ENCODE measurements around the gene GLDN. TPM values are rescaled to one million over a fixed set of nuclear protein-coding genes. Genes with fewer than 3 reads are reported as not detected.

Gene GLDN
- polyA plus RNA-seq, 1 of the 3 experiments (the other 2 are of a cell fraction), result not detected

DNA sequence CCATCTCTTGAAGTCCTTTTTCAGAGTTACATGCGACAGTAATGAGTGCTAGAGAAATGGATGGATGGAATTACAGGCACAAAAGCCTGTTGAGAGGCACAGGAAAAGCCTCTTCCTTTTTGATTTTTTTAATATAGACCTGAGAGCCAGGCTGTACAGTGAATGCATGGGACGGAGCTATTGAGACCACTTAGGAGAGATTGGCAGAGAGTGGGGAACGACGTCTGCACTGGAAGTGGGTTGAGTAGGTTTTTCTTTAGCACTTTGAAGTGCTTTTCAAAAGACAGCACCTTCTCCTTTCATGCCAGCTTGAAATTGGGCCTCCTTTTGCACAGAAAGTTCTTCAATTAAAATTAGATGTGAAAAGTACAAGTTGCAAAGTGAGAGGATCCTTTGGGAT is 37.0 kb downstream of the GLDN start:
- H3K4me3 ChIP-seq (ENCODE audit: low read depth in 2 of 2, low read length in 1 of 2), result no peak overlapping the region
- H3K9me2 ChIP-seq, result no peaks in the 10 kb centered on the region
- peaks cover 0 to 14% of the 10 kb centered on the region in 2 experiments; a peak in 2 of 4 replicates for H3K4me1 ChIP-seq (ENCODE audit: control insufficient read depth in 1 of 2, insufficient read depth in 2 of 2, low read depth in 1 of 2, low read length in 1 of 2)
- CTCF ChIA-PET, result interaction anchor here (0.9 to 8.0 kb wide), 10 partner anchors 10 to 214 kb away, joined by 3 to 115 read pairs (median 6); no protein-coding TSS in a partner anchor
- no peak for DNase-seq
- no peaks in the 10 kb centered on the region for H4K20me1 ChIP-seq (ENCODE audit: insufficient read depth)
- no peaks in the 10 kb centered on the region for H3K36me3 ChIP-seq (replicated peaks in 1 of 2; ENCODE audit: control insufficient read depth in 1 of 2, insufficient read depth in 2 of 2, low read length in 1 of 2)
- H3K9ac ChIP-seq, result no peak overlapping the region
- H2AFZ ChIP-seq (ENCODE audit: low read depth), result no peak overlapping the region
- TF ChIP-seq RCOR1 (IDR thresholded peaks at IDR 0.05; ENCODE audit: low read length), result no peak
- TF ChIP-seq IRF3 (IDR thresholded peaks at IDR 0.05; ENCODE audit: low read depth, low read length), result no peak
- TF ChIP-seq CHD2 (IDR thresholded peaks at IDR 0.05; ENCODE audit: low read length, partially characterized antibody), result no peak
- no peak for TF ChIP-seq FOXM1 (IDR thresholded peaks at IDR 0.05; ENCODE audit: low read depth)
- no peak for TF ChIP-seq ELF1 (IDR thresholded peaks at IDR 0.05)
- no peak for TF ChIP-seq GATA2 (CRISPR knock-in tag; IDR thresholded peaks at IDR 0.05)
- no peak for TF ChIP-seq MEF2A (IDR thresholded peaks at IDR 0.05; ENCODE audit: borderline replicate concordance, low read depth)
- no peak for TF ChIP-seq EZH2phosphoT487 (IDR thresholded peaks at IDR 0.05; ENCODE audit: borderline replicate concordance, low read depth)
- no peak for TF ChIP-seq MAX (IDR thresholded peaks at IDR 0.05; ENCODE audit: low read depth)
- no peak for TF ChIP-seq RFX5 (IDR thresholded peaks at IDR 0.05; ENCODE audit: low read length)
- TF ChIP-seq JUND (IDR thresholded peaks at IDR 0.05), result no peak
- no peak for TF ChIP-seq SMC3 (IDR thresholded peaks at IDR 0.05; ENCODE audit: low read depth, low read length)
- no peak for TF ChIP-seq USF2 (IDR thresholded peaks at IDR 0.05; ENCODE audit: borderline replicate concordance, low read depth, low read length)
- TF ChIP-seq, protein P1, sequence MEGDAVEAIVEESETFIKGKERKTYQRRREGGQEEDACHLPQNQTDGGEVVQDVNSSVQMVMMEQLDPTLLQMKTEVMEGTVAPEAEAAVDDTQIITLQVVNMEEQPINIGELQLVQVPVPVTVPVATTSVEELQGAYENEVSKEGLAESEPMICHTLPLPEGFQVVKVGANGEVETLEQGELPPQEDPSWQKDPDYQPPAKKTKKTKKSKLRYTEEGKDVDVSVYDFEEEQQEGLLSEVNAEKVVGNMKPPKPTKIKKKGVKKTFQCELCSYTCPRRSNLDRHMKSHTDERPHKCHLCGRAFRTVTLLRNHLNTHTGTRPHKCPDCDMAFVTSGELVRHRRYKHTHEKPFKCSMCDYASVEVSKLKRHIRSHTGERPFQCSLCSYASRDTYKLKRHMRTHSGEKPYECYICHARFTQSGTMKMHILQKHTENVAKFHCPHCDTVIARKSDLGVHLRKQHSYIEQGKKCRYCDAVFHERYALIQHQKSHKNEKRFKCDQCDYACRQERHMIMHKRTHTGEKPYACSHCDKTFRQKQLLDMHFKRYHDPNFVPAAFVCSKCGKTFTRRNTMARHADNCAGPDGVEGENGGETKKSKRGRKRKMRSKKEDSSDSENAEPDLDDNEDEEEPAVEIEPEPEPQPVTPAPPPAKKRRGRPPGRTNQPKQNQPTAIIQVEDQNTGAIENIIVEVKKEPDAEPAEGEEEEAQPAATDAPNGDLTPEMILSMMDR (IDR thresholded peaks at IDR 0.05), result no peak
- TF ChIP-seq MXI1 (IDR thresholded peaks at IDR 0.05; ENCODE audit: low read depth, low read length), result no peak
- TF ChIP-seq RXRA (IDR thresholded peaks at IDR 0.05; ENCODE audit: borderline replicate concordance, low read depth), result no peak
- no peak for TF ChIP-seq FOXJ3 (CRISPR knock-in tag; IDR thresholded peaks at IDR 0.05)
- no peak for TF ChIP-seq TCF12 (IDR thresholded peaks at IDR 0.05)
- TF ChIP-seq PBX3 (IDR thresholded peaks at IDR 0.05), result no peak
- TF ChIP-seq FOSL2 (IDR thresholded peaks at IDR 0.05; ENCODE audit: borderline replicate concordance, low read depth), result no peak
- H3K27me3 ChIP-seq (ENCODE audit: insufficient read depth), result no peaks in the 10 kb centered on the region; the same call in 1 of the 2 replicates
- H3K4me2 ChIP-seq, result no peak overlapping the region
- WGBS (ENCODE audit: low lambda C conversion rate), result 68% methylated on average over 4 of the region's 4 CpGs
- POLR2A ChIA-PET, result no interaction called here
- H3K79me2 ChIP-seq (ENCODE audit: insufficient read depth), result no peaks in the 10 kb centered on the region
- no peaks in the 10 kb centered on the region for H3F3A ChIP-seq (replicated peaks; ENCODE audit: insufficient read depth)
- H3K9me3 ChIP-seq, result no peaks in the 10 kb centered on the region
- no peak overlapping the region for H3K27ac ChIP-seq (ENCODE audit: low read depth in 2 of 2, low read length in 1 of 2)

Data from SK-N-SH (cell line).